Memory B cell (primary cell): ENCODE results near the gene TADA3.

Source experiments
- ATAC-seq: fragments of 150-1000 bp; cut with Tn5 transposase; 2 replicates; pipeline ENCODE4 v1.10.0; 2021; ENCODE audit warnings: low read depth, mild to moderate bottlenecking, moderate library complexity
- DNase-seq, 2 donors: peaks; one replicate each; pipeline ENCODE4 v3.0.0; 2022; ENCODE audit warnings: low spot score in 2 of 2
- H3K27ac Mint-ChIP-seq: one replicate; pipeline ENCODE4 v1.8.0; 2022; ENCODE audit warnings: mild to moderate bottlenecking, moderate library complexity, mixed read lengths
- H3K27me3 Mint-ChIP-seq: one replicate; pipeline ENCODE4 v1.8.0; 2022; ENCODE audit warnings: mixed read lengths
- H3K36me3 Mint-ChIP-seq: one replicate; pipeline ENCODE4 v1.8.0; 2022; ENCODE audit warnings: mild to moderate bottlenecking, mixed read lengths
- H3K4me1 Mint-ChIP-seq: one replicate; pipeline ENCODE4 v1.8.0; 2022; ENCODE audit warnings: mixed read lengths
- H3K4me3 Mint-ChIP-seq: one replicate; pipeline ENCODE4 v1.8.0; 2022; ENCODE audit warnings: mild to moderate bottlenecking, moderate library complexity, mixed read lengths
- H3K9me3 Mint-ChIP-seq: one replicate; pipeline ENCODE4 v1.8.0; 2022; ENCODE audit warnings: mixed read lengths

TADA3 gene, protein sequence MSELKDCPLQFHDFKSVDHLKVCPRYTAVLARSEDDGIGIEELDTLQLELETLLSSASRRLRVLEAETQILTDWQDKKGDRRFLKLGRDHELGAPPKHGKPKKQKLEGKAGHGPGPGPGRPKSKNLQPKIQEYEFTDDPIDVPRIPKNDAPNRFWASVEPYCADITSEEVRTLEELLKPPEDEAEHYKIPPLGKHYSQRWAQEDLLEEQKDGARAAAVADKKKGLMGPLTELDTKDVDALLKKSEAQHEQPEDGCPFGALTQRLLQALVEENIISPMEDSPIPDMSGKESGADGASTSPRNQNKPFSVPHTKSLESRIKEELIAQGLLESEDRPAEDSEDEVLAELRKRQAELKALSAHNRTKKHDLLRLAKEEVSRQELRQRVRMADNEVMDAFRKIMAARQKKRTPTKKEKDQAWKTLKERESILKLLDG

DNA sequence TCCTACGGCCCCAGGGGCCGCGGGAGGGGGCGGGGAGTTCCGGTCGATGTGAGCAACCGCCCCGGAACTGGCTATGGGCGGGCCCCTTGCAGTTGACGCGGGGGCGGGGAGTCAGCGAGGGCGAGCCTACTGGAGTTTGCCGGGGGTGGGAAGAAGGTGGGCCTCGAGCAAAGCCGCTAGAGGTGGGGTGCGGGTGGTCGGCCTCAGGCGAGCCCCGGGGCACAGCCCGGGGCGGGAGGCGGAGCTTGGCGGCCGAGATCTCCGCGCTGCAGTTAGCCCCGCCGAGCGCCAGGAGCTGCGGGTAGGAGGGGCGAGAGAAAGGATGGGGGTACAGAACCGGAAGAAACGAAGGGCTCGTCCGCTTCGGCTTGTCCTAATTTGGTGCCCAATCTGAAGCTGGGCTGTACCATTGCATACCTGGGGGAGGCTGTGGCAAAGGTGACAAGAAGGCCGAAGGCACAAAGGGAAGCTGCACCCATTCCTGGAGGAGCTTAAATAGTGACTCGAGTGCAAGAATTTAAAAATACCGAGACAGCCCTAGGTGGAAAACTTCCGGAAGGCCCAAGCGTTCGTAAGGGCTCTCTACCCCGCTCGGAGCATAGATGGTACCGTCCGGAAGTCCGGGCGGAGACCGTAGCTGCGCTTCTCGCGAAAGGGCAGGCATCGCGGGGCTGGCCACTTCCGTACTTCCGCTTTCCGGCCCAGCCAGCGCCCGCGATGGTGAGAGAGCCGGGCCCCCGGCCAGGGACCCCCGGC lies at the start of gene TADA3, which contains the start of gene ARPC4:
Gene TADA3, minus strand, starts transcription at position 69 of the 756 bp plus-strand sequence. CDS start 1,007 bp downstream, outside the sequence.
Gene ARPC4, plus strand, starts transcription at position 678 of the 756 bp plus-strand sequence. Its CDS starts 40 bp downstream, at position 718.
- peak; percentile 89 to 90 for DNase-seq
- Mint-ChIP-seq H3K4me3 (peak within 1 kb of the TSS; percentile 96), H3K27ac (peak within 1 kb of the TSS; percentile 98), H3K4me1 (peaks cover 48% of the 10 kb centered on the region), H3K9me3 (no peaks in the 10 kb centered on the region), H3K36me3 (peaks cover 33% of the 10 kb centered on the region), H3K27me3 (no peaks in the 10 kb centered on the region)
- peak; percentile 73 for ATAC-seq

DNA sequence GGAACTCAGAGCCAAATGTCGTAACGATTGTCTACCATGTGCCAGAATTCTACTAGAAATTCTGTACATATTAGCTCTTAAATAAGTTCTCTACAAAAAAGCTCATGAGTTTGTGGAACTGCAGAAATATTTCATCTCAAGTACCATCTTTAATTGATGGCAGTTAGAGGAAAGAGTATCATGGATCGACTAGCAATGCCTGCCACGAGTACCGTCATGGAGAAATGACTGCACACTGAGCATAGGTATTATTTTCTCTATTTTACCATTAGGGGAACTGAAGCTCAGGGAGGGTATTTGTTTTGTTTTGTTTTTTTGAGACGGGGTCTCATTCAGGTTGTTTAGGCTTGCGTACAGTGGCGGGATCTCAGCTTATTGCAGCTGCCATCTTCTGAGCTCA lies 48.7 kb upstream of the TADA3 start:
- no peak for ATAC-seq
- Mint-ChIP-seq H3K27me3 (no peaks in the 10 kb centered on the region), H3K36me3 (peaks cover 12% of the 10 kb centered on the region)

DNA sequence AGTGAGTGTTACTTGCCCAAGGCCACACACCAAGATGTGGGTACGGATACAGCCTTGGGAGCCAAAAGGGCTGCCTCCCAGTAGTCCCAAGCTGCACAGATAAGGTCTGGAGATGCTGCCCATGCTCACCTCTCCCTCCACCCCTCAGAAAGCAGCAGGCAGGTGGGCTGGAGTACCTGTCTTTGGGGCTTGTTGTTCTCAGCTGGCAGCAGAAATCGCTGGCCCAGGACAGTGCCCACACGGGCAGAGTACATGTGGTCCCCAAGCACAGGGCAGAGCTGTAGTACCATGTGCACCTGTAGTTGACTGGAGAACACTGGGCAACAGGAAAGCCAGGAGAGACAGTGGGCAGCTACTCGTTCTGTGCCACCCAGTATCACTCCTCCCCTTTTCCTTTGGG lies 46.6 kb upstream of the TADA3 start:
- no peak for DNase-seq
- H3K4me1 Mint-ChIP-seq, result peaks cover 9% of the 10 kb centered on the region
- no peaks in the 10 kb centered on the region for H3K27me3 Mint-ChIP-seq
- no peak for ATAC-seq
- H3K36me3 Mint-ChIP-seq, result peaks cover 14% of the 10 kb centered on the region
- H3K9me3 Mint-ChIP-seq, result no peaks in the 10 kb centered on the region
- H3K4me3 Mint-ChIP-seq, result no peak overlapping the region
- H3K27ac Mint-ChIP-seq, result no peak overlapping the region

More for the DNA sequence above, 48.7 kb upstream of the TADA3 start:
- H3K27ac Mint-ChIP-seq, result no peak overlapping the region
- peaks cover 9% of the 10 kb centered on the region for H3K4me1 Mint-ChIP-seq
- H3K9me3 Mint-ChIP-seq, result no peaks in the 10 kb centered on the region
- DNase-seq, result no peak
- no peak overlapping the region for H3K4me3 Mint-ChIP-seq

DNA sequence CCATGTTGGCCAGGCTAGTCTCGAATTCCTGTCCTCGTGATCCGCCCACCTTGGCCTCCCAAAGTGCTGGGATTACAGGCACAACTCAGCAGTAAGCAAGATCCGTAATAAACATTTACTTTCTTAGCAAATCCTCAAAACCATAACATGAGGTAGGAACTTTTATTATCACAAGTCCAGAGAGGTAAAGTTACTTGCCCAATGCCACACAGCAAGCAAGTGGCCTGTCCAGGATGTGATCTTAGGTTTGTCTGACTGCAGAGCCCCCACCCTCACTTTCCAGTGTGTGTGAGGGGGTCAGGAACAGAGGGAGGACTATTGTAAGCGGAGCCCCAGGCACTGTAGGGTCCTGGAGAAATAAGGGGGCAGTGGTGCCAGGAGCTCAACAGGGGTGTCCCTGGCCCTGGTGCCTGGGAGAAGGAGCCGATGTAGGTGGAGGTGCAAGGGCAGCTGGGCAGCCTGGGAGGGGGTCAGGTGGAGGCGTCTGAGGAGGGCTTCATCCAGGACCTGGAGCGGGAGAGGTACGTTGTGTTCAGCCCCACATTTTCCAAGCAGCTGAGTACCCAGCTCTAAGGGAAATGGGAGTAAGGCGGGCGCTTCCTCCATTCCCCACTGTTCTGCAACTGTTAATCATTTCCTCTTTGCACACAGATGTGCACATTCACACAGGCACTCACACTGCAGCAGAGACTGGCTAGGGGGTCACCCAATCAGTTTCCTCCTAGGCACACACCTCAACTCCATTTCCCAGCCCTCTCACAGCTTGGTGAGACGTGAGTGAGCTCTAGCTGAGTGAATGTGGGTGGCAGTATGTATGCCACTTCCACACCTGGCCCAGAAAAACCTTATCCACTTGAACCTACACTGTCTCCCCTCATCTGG lies 45.7 kb upstream of the TADA3 start:
- H3K9me3 Mint-ChIP-seq, result no peaks in the 10 kb centered on the region
- H3K27ac Mint-ChIP-seq, result no peak overlapping the region
- ATAC-seq (no peak), DNase-seq (no peak)
- no peaks in the 10 kb centered on the region for H3K27me3 Mint-ChIP-seq
- H3K4me3 Mint-ChIP-seq, result no peak overlapping the region
- H3K36me3 Mint-ChIP-seq, result peaks cover 14% of the 10 kb centered on the region
- H3K4me1 Mint-ChIP-seq, result peaks cover 9% of the 10 kb centered on the region

DNA sequence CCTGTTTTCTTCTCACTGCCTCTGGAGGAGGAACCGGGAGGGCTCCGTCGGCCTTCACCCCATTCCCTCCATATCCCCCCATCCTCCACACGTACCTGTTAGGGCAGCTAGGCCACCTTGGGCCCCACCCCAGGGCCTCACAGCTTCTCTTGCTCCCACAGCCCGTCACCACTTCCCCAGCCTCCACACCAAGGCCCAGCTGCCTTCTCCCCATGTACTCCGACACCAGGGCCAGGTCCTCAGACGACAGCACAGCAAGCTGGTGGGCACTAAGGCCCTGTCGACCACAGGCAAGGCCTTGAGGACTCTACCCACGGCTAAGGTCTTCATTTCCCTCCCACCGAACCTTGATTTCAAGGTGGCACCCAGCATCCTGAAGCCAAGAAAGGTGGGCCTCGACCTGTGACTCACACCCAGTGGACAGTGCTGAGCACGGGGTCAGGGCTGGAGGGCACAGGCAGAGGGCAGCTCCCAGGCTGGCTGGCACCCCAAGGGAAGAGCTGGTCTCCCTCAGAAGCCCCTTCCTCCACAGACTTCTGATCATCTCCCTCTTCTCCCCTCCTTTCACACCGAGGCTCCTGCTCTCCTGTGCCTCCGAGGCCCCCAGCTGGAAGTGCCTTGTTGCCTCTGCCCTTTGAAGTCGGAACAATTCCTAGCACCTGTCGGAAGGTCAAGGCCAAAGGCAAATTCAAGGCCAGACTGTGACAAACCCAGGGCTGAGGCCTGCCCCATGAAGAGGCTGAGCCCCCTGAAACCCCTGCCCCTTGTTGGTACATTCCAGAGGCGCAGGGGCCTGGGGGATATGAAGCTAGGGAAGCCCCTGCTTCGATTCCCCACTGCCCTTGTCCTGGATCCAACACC lies 42.5 kb upstream of the TADA3 start:
- Mint-ChIP-seq H3K27ac (no peak overlapping the region), H3K4me1 (no peaks in the 10 kb centered on the region), H3K27me3 (no peaks in the 10 kb centered on the region), H3K9me3 (no peaks in the 10 kb centered on the region), H3K4me3 (no peak overlapping the region), H3K36me3 (peaks cover 8% of the 10 kb centered on the region)
- no peak for ATAC-seq
- no peak for DNase-seq

DNA sequence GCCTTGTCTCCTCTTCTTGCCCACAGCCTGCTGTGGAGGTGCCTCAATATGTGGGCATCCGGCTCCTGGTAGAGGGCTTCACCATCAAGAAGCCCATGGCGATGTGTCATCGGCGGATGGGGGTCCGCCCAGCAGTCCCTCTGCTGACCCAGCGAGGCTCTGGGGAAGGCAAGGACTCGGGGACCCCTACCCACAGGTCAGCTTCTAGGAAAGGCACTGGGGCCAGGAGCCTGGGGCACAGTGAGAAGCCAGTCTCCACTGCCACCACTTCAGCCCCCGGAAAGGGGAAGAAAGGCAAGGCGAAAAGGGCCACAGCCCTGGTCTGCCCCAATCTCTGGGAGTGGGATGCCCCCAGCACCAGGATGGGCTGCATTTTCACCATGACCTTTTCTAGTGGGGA lies 40.8 kb upstream of the TADA3 start:
- ATAC-seq (no peak), DNase-seq (no peak)
- Mint-ChIP-seq H3K27ac (no peak overlapping the region), H3K36me3 (peaks cover 8% of the 10 kb centered on the region), H3K9me3 (no peaks in the 10 kb centered on the region), H3K4me3 (no peak overlapping the region), H3K4me1 (no peaks in the 10 kb centered on the region), H3K27me3 (no peaks in the 10 kb centered on the region)

DNA sequence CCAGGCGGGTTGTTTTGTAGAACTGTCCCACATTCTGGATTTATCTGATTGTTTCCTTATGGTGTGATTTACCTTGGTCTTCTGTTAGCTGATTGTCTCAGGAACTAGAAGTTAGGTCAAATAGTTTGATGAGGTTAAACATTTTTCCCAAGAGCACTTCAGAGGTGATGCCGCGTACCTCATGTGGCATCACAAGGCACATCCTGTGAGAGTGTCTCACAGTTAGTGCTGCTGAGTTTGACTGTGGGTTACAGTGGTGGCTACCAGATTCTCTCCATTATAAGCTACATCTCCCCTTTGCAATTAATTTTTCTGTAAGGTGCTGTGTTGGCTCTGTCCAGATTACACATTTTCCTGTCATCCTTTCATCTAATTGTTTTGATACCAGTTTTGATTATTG lies 39.0 kb upstream of the TADA3 start:
- ATAC-seq (no peak), DNase-seq (no peak)
- H3K27ac Mint-ChIP-seq, result no peak overlapping the region
- peaks cover 4% of the 10 kb centered on the region for H3K36me3 Mint-ChIP-seq
- H3K4me3 Mint-ChIP-seq, result no peak overlapping the region
- H3K27me3 Mint-ChIP-seq, result no peaks in the 10 kb centered on the region
- no peaks in the 10 kb centered on the region for H3K4me1 Mint-ChIP-seq
- H3K9me3 Mint-ChIP-seq, result no peaks in the 10 kb centered on the region

DNA sequence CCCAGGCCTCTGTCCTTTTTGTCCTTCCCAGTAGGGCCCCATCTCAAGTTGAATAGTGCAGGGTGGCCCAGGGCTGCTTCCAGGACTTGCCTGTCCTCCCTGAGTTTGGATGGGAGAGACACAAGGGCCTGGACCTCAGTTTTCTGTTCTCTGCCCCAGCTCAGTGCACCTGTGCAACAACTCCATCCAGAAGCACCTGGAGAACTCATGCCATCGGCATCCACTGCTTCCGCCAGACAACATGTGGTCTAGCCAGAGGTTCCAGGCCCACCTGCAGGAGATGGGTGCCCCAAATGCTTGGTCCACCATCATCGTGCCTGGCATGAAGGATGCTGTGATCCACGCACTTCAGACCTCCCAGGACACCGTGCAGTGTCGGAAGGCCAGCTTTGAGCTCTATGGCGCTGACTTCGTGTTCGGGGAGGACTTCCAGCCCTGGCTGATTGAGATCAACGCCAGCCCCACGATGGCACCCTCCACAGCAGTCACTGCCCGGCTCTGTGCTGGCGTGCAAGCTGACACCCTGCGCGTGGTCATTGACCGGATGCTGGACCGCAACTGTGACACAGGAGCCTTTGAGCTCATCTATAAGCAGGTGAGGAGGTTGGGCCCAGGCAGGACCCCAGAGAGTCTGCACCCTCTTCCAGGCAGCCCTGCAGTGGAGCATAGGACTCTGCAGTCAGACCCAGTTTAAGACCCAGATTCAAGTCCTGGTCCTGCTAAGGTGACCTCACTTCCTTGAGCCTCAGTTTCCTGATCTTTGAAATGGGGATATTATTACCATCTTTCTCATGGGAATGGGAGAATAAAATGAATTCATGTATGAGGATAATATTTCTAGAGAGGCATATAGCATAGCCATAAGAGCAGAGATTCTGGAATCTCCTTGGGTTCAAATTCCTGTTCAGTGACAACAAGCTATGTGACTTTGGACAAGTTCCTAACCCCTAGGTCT lies 36.8 kb upstream of the TADA3 start:
- ATAC-seq (no peak), DNase-seq (no peak)
- Mint-ChIP-seq H3K27ac (no peak overlapping the region), H3K4me3 (no peak overlapping the region), H3K36me3 (peaks cover 2% of the 10 kb centered on the region), H3K4me1 (no peaks in the 10 kb centered on the region), H3K27me3 (no peaks in the 10 kb centered on the region), H3K9me3 (no peaks in the 10 kb centered on the region)

DNA sequence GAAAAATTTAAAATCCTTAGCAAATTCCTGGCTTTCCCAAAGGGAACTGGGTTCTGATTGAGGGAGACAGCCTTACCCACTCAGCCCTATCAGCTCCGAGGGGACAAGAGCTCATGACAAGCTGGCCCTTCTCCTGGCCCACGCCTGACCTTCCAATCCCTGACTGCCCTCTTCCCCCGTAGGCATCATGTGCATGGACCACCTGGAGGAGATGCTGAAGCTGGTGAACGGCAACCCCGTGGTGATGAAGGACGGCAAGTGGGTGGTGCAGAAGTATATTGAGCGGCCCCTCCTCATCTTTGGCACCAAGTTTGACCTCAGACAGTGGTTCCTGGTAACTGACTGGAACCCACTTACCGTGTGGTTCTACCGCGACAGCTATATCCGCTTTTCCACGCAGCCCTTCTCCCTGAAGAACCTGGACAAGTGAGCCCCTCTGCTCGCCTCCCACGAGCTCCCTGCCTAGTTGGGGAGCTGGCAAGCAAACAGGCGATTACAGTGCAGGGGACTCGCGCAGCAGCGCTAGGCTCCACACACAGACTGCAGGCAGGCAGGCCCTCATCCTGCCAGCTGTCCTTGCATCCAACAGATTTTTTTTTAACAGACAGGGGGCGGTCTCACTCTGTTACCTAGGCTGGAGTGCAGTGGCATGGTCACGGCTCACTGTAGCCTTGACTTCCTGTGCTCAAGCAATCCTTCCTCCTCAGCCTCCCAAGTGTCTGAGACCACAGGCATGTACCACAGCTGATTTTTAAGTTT lies 34.7 kb upstream of the TADA3 start:
- H3K27me3 Mint-ChIP-seq, result no peaks in the 10 kb centered on the region
- H3K4me3 Mint-ChIP-seq, result no peak overlapping the region
- H3K9me3 Mint-ChIP-seq, result no peaks in the 10 kb centered on the region
- ATAC-seq (peak; percentile 50), DNase-seq (no peak)
- no peaks in the 10 kb centered on the region for H3K36me3 Mint-ChIP-seq
- H3K4me1 Mint-ChIP-seq, result no peaks in the 10 kb centered on the region
- no peak overlapping the region for H3K27ac Mint-ChIP-seq

DNA sequence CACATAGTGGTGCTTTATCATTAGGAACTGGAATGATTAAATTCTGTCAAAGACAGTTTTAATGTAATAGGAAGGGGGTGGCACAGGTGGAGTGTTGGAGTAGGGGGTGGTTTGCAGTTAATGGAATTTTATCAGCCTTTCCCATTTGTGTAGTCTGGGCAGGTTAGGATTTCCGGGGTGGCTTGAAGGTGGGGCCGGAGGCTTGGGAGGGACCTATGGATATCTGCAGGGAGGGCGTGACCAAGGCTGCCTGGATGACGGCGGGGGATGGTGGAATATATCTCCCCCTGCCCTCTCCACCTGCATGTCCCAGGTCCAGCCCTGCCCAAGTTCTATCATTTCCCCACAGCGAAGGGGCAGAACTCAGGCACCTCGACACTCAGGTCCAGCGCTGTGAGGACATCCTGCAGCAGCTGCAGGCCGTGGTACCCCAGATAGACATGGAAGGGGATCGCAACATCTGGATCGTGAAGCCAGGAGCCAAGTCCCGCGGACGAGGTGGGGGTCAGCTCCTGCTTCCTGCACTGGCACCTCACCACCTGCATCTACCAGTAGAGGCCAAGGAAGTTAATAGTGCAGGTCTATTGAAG lies 33.3 kb upstream of the TADA3 start:
- no peak overlapping the region for H3K27ac Mint-ChIP-seq
- no peak overlapping the region for H3K4me3 Mint-ChIP-seq
- no peaks in the 10 kb centered on the region for H3K9me3 Mint-ChIP-seq
- no peaks in the 10 kb centered on the region for H3K27me3 Mint-ChIP-seq
- no peak for DNase-seq
- ATAC-seq, result no peak
- H3K36me3 Mint-ChIP-seq, result no peaks in the 10 kb centered on the region
- H3K4me1 Mint-ChIP-seq, result no peaks in the 10 kb centered on the region

DNA sequence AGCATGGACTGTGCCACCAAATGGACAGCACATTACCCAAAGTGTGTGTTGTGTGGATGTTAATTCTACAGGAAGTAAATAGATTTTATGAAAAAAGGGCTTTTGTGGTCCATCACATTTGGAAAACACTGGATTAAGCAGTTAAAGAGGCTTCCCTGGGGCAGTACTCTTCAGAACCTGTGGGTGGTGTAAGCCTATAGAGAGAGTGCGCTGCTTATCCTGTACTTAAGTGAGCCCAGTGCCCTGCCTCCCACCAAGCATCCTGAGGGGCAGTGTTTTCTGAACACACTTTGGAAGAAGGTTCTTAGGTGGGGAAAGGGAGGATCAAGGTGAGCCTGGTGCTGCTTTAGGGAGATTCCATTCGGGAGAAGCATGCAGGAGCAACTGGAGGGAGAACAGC lies 28.7 kb upstream of the TADA3 start:
- no peak overlapping the region for H3K27ac Mint-ChIP-seq
- no peaks in the 10 kb centered on the region for H3K9me3 Mint-ChIP-seq
- peaks cover 5% of the 10 kb centered on the region for H3K36me3 Mint-ChIP-seq
- H3K27me3 Mint-ChIP-seq, result no peaks in the 10 kb centered on the region
- H3K4me3 Mint-ChIP-seq, result no peak overlapping the region
- DNase-seq (no peak), ATAC-seq (no peak)
- no peaks in the 10 kb centered on the region for H3K4me1 Mint-ChIP-seq
